Muscle layer of colon (tissue), 2 donors: ENCODE results near the gene MAFG.

ENCODE experiments used
- H3K27ac ChIP-seq: one replicate; pipeline ENCODE4 v1.7.0; 2013; ENCODE audit warnings: low read depth, mild to moderate bottlenecking, low read length, moderate library complexity
- H3K27me3 ChIP-seq, 2 donors: one replicate each; pipeline ENCODE4 v1.7.0; 2013; ENCODE audit warnings: low read length in 2 of 2, mild to moderate bottlenecking in 2 of 2; ENCODE audit not compliant: insufficient read depth in 2 of 2, control insufficient read depth in 1 of 2
- H3K36me3 ChIP-seq: one replicate; pipeline ENCODE4 v1.7.0; 2013; ENCODE audit warnings: mild to moderate bottlenecking, low read length; ENCODE audit not compliant: insufficient read depth
- H3K4me1 ChIP-seq: one replicate; pipeline ENCODE4 v1.7.0; 2013; ENCODE audit warnings: mild to moderate bottlenecking, low read length; ENCODE audit not compliant: insufficient read depth
- H3K4me3 ChIP-seq, 2 donors: one replicate each; pipeline ENCODE4 v1.7.0; 2013; ENCODE audit warnings: low read length in 2 of 2, low read depth in 1 of 2, mild to moderate bottlenecking in 1 of 2, moderate library complexity in 1 of 2
- H3K9ac ChIP-seq: one replicate; pipeline ENCODE4 v1.7.0; 2013; ENCODE audit warnings: low read length
- H3K9me3 ChIP-seq: one replicate; pipeline ENCODE4 v1.7.0; 2013; ENCODE audit warnings: mild to moderate bottlenecking, low read length
- donor health status: abdominal sarcoma.
- donor health status: Adenocarcinoma of cecum.

The MAFG gene

GRCh38 chr17:81870131-81870980 is 57.2 kb downstream of the MAFG start:
- H3K27ac ChIP-seq, result peak overlapping the region; percentile 70
- H3K4me1 ChIP-seq, result peaks cover 30% of the 10 kb centered on the region
- H3K36me3 ChIP-seq, result peaks cover 14% of the 10 kb centered on the region
- H3K9me3 ChIP-seq, result no peaks in the 10 kb centered on the region
- no peaks in the 10 kb centered on the region for H3K27me3 ChIP-seq
- peak overlapping the region; percentile 94 for H3K9ac ChIP-seq
- peak overlapping the region; percentile 34 to 91 for H3K4me3 ChIP-seq

DNA sequence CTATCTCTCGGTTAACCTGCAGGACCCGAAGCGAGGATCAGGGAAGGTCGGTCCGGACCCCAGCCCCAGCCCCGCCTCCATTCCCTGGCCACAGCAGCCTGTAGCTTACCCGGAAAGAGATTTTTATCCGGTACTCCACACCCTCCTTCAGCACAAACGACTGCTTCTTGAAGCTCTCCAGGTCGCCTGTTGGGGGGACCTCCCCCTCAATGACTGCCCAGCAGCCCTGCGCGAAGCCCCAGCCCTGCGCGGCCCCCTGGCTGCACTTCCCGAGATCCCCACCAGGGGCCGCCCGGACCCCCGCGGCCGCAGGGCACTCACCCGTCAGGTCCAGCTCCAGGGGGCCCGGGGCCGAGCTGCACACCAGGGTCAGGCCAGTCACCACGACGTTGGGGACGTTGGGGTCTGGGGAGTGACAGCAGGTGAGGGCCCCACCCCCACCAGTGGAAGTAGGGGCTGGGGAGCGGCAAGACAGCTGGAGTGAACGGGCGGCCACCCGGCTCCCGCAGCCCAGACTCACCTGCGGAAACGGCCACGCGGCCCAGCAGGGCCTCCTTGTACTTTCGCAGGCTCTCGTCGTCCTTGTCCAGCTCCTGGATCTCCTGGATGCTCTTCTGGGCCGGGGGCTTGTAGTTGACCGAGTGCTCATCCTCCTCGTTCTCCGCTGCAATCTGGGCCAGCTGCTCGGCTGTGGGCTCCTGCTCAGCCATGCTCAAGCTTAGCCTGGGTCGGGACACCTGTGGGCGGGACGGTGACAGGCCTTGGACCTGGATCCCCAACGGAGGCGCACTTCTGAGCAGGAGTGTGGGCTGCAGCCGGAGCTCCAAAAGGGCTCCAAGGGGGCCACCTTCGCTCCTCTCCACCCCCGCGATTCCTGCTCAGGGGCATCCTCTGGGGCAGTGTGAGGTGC is 58.1 kb downstream of the MAFG start:
- Histone ChIP-seq H3K27ac (peak overlapping the region; percentile 70), H3K36me3 (peaks cover 14% of the 10 kb centered on the region), H3K9ac (peak overlapping the region; percentile 94), H3K4me1 (peaks cover 30% of the 10 kb centered on the region), H3K27me3 (no peaks in the 10 kb centered on the region), H3K4me3 (peak overlapping the region; percentile 34 to 91), H3K9me3 (no peaks in the 10 kb centered on the region)

GRCh38 chr17:81868674-81869220 is 58.8 kb downstream of the MAFG start:
- H3K9ac ChIP-seq, result no peak overlapping the region
- H3K4me3 ChIP-seq, result no peak overlapping the region
- H3K9me3 ChIP-seq, result no peaks in the 10 kb centered on the region
- H3K27ac ChIP-seq, result peak overlapping the region; percentile 70
- peaks cover 30% of the 10 kb centered on the region for H3K4me1 ChIP-seq
- H3K36me3 ChIP-seq, result peaks cover 14% of the 10 kb centered on the region
- H3K27me3 ChIP-seq, result no peaks in the 10 kb centered on the region
